ENCODE results near the gene CHSY1.

Gene CHSY1

GRCh38 chr15:101244036-101244781, 7.6 kb downstream of the CHSY1 start:
- intact Hi-C loops (cut with DNase I; ENCODE audit: low total_unique reads) = no loop called here
- Histone ChIP-seq H3K27ac (no peak overlapping the region), H3K9me3 (no peaks in the 10 kb centered on the region), H3K27me3 (no peaks in the 10 kb centered on the region), H3K4me1 (peaks cover 0 to 91% (median 47%) of the 10 kb centered on the region in 4 donors), H3K4me3 (no peak overlapping the region), H3K36me3 (no peaks in the 10 kb centered on the region)
- DNase-seq = no peak
- no peak for TF ChIP-seq CTCF (IDR thresholded peaks at IDR 0.05)

GRCh38 chr15:101243420-101243819, 8.4 kb downstream of the CHSY1 start:
- intact Hi-C loops (cut with DNase I; ENCODE audit: low total_unique reads) = no loop called here
- no peak for DNase-seq
- H3K27me3 ChIP-seq = no peaks in the 10 kb centered on the region
- H3K9me3 ChIP-seq = no peaks in the 10 kb centered on the region
- no peak overlapping the region for H3K4me3 ChIP-seq
- H3K27ac ChIP-seq = peak overlapping the region in 1 of 2 donors; percentile 11
- no peak for TF ChIP-seq CTCF (IDR thresholded peaks at IDR 0.05)
- peaks cover 0 to 89% (median 44%) of the 10 kb centered on the region in 4 donors for H3K4me1 ChIP-seq
- H3K36me3 ChIP-seq = no peaks in the 10 kb centered on the region

GRCh38 chr15:101242999-101243336, 8.9 kb downstream of the CHSY1 start:
- H3K4me3 ChIP-seq = no peak overlapping the region
- intact Hi-C loops (cut with DNase I; ENCODE audit: low total_unique reads) = no loop called here
- H3K4me1 ChIP-seq = peaks cover 0 to 84% (median 42%) of the 10 kb centered on the region in 4 donors
- H3K27me3 ChIP-seq = no peaks in the 10 kb centered on the region
- no peak for TF ChIP-seq CTCF (IDR thresholded peaks at IDR 0.05)
- no peak for DNase-seq
- no peaks in the 10 kb centered on the region for H3K36me3 ChIP-seq
- H3K27ac ChIP-seq = peak overlapping the region in 1 of 2 donors; percentile 11
- no peaks in the 10 kb centered on the region for H3K9me3 ChIP-seq

GRCh38 chr15:101242160-101242998, 9.5 kb downstream of the CHSY1 start:
- no peak for DNase-seq
- no peak overlapping the region for H3K4me3 ChIP-seq
- intact Hi-C loops (cut with DNase I; ENCODE audit: low total_unique reads) = no loop called here

GRCh38 chr15:101240358-101240757, 11.5 kb downstream of the CHSY1 start:
- intact Hi-C loops (cut with DNase I; ENCODE audit: low total_unique reads) = no loop called here
- peaks cover 0 to 59% (median 30%) of the 10 kb centered on the region in 4 donors for H3K4me1 ChIP-seq

More at GRCh38 chr15:101242160-101242998, 9.5 kb downstream of the CHSY1 start:
- Histone ChIP-seq H3K4me1 (peaks cover 0 to 78% (median 41%) of the 10 kb centered on the region in 4 donors), H3K9me3 (no peaks in the 10 kb centered on the region), H3K36me3 (no peaks in the 10 kb centered on the region), H3K27me3 (no peaks in the 10 kb centered on the region), H3K27ac (peak overlapping the region in 1 of 2 donors; percentile 11)
- no peak for TF ChIP-seq CTCF (IDR thresholded peaks at IDR 0.05)

More at GRCh38 chr15:101240358-101240757, 11.5 kb downstream of the CHSY1 start:
- Histone ChIP-seq H3K27ac (no peak overlapping the region), H3K9me3 (no peaks in the 10 kb centered on the region), H3K27me3 (no peaks in the 10 kb centered on the region), H3K36me3 (peaks cover 0 to 2% (median 0%) of the 10 kb centered on the region in 3 donors), H3K4me3 (no peak overlapping the region)
- no peak for TF ChIP-seq CTCF (IDR thresholded peaks at IDR 0.05)
- peak in 1 of 2 donors; percentile 44 for DNase-seq
